Nephron progenitor cell (in vitro differentiated cells): ENCODE data around the gene RRAS.

Experiments
- DNase-seq: peaks from one replicate; pipeline ENCODE4 v3.0.0; 2021
- H3K27ac Mint-ChIP-seq: 2 replicates; pipeline ENCODE4 v1.8.0; 2021; ENCODE audit warnings: mild to moderate bottlenecking, moderate library complexity, mixed read lengths
- H3K27me3 Mint-ChIP-seq: 2 replicates; pipeline ENCODE4 v1.8.0; 2021; ENCODE audit warnings: mild to moderate bottlenecking, low read depth, mixed read lengths; ENCODE audit not compliant: poor library complexity
- H3K36me3 Mint-ChIP-seq: 2 replicates; pipeline ENCODE4 v1.8.0; 2021; ENCODE audit warnings: low read depth, mixed read lengths
- H3K4me1 Mint-ChIP-seq: 2 replicates; pipeline ENCODE4 v1.8.0; 2021; ENCODE audit warnings: mixed read lengths
- H3K4me3 Mint-ChIP-seq: 2 replicates; pipeline ENCODE4 v1.8.0; 2021; ENCODE audit warnings: mild to moderate bottlenecking, moderate library complexity, mixed read lengths
- H3K9me3 Mint-ChIP-seq: 2 replicates; pipeline ENCODE4 v1.8.0; 2021; ENCODE audit warnings: mild to moderate bottlenecking, moderate library complexity, mixed read lengths
- CTCF ChIP-seq: fragments of 200-600 bp; sonication (generic); IDR thresholded peaks from 2 replicates; pipeline ENCODE4 v1.5.0; 2021; ENCODE audit warnings: antibody characterized with exemption

Gene RRAS

GRCh38 chr19:49664171-49665035 lies 24.5 kb upstream of the RRAS start:
- Mint-ChIP-seq H3K36me3 (peaks cover 32% of the 10 kb centered on the region), H3K27ac (peak overlapping the region; percentile 93), H3K4me1 (peaks cover 43% of the 10 kb centered on the region), H3K27me3 (peaks cover 4% of the 10 kb centered on the region), H3K9me3 (peaks cover 4% of the 10 kb centered on the region), H3K4me3 (peak overlapping the region; percentile 97)
- DNase-seq: peak; percentile 97
- TF ChIP-seq CTCF: no peak

GRCh38 chr19:49663224-49663623 lies 23.3 kb upstream of the RRAS start:
- no peak for DNase-seq
- Mint-ChIP-seq H3K4me3 (no peak overlapping the region), H3K9me3 (peaks cover 4% of the 10 kb centered on the region), H3K27me3 (peaks cover 4% of the 10 kb centered on the region), H3K4me1 (peaks cover 43% of the 10 kb centered on the region), H3K27ac (no peak overlapping the region), H3K36me3 (peaks cover 37% of the 10 kb centered on the region)
- TF ChIP-seq CTCF: no peak

GRCh38 chr19:49662011-49662410 lies 22.1 kb upstream of the RRAS start:
- Mint-ChIP-seq H3K9me3 (peaks cover 4% of the 10 kb centered on the region), H3K4me3 (no peak overlapping the region), H3K4me1 (peaks cover 42% of the 10 kb centered on the region), H3K27me3 (no peaks in the 10 kb centered on the region), H3K36me3 (peaks cover 43% of the 10 kb centered on the region), H3K27ac (no peak overlapping the region)
- TF ChIP-seq CTCF: no peak
- no peak for DNase-seq

- Mint-ChIP-seq H3K4me3 (no peak overlapping the region), H3K36me3 (peaks cover 50% of the 10 kb centered on the region), H3K27ac (peak overlapping the region; percentile 25), H3K9me3 (peaks cover 4% of the 10 kb centered on the region), H3K4me1 (peaks cover 28% of the 10 kb centered on the region), H3K27me3 (no peaks in the 10 kb centered on the region)
- no peak for DNase-seq
- no peak for TF ChIP-seq CTCF
These were observed 20.5 kb upstream of the RRAS start for GRCh38 chr19:49660338-49660961.

GRCh38 chr19:49658566-49659442 lies 18.9 kb upstream of the RRAS start:
- no peak for DNase-seq
- H3K27me3 Mint-ChIP-seq: no peaks in the 10 kb centered on the region
- H3K4me3 Mint-ChIP-seq: no peak overlapping the region
- H3K9me3 Mint-ChIP-seq: peaks cover 4% of the 10 kb centered on the region
- TF ChIP-seq CTCF: no peak
- H3K36me3 Mint-ChIP-seq: peaks cover 64% of the 10 kb centered on the region
- peaks cover 12% of the 10 kb centered on the region for H3K4me1 Mint-ChIP-seq
- H3K27ac Mint-ChIP-seq: no peak overlapping the region
